BJ (cell line): ENCODE measurements around the gene UBN2. TPM values are rescaled to one million over a fixed set of nuclear protein-coding genes. Genes with fewer than 3 reads are reported as not detected.

Experiments used
- CTCF ChIA-PET: fragments of 350-600 bp; formaldehyde crosslinking; extraction: SDS; loops from one replicate; lab custom pipeline; 2021; ENCODE audit warnings: antibody characterized with exemption, inconsistent platforms; lab: Yijun Ruan, JAX
- POLR2A ChIA-PET: fragments of 300-600 bp; sonication (Branson Sonifier 250); formaldehyde crosslinking; extraction: SDS; loops from one replicate; lab custom pipeline; 2021; ENCODE audit warnings: antibody characterized with exemption; lab: Charles Lee
- DNase-seq: peaks from one replicate; pipeline ENCODE4 v3.0.0-alpha.2; 2011; ENCODE audit warnings: low read depth
- H3K27me3 ChIP-seq: 2 replicates; pipeline ENCODE4 v1.6.0; 2011; ENCODE audit warnings: low read length; ENCODE audit not compliant: control insufficient read depth, insufficient read depth
- H3K36me3 ChIP-seq: 2 replicates; pipeline ENCODE4 v1.5.1; 2011; ENCODE audit warnings: low read length; ENCODE audit not compliant: control insufficient read depth, insufficient read depth
- H3K4me3 ChIP-seq: 2 replicates; pipeline ENCODE4 v1.5.1; 2011; ENCODE audit warnings: low read depth, mild to moderate bottlenecking, control low read depth, low read length
- polyA plus RNA-seq: library from polyadenylated mRNA; depleted of rRNA; stranded (reverse); fragments of >200 nt; gene quantifications from 2 replicates; pipeline ENCODE4 v1.2.3, GENCODE V29; 2011
- TF ChIP-seq, protein P1 (sequence below): IDR thresholded peaks from 2 replicates; pipeline ENCODE4 v1.5.1; 2011; ENCODE audit warnings: low read depth, mild to moderate bottlenecking, control low read depth, inconsistent platforms, low read length, moderate library complexity; ENCODE audit not compliant: insufficient read depth

Gene UBN2
- polyA plus RNA-seq, 1 experiment, result 1.8 TPM

DNA sequence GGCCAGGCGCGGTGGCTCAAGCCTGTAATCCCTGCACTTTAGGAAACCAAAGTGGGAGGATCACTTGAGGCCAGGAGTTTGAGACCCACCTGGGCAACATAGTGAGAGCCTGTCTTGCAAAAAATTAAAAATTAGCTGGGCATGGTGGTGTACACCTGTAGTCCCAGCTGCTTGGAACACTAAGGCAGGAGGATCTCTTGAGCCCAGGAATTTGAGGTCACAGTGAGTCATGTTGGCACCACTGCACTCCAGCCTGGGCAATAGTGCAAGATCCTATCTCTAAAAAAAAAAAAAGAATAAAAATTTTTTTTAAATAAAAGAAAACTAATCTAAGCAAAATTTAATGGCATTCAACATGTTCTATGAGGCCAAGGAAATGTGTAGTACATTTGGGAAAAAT, 44.9 kb upstream of the UBN2 start:
- no peak for DNase-seq
- ChIA-PET CTCF (no interaction called here), POLR2A (no interaction called here)
- no peaks in the 10 kb centered on the region for H3K36me3 ChIP-seq
- TF ChIP-seq, protein P1, sequence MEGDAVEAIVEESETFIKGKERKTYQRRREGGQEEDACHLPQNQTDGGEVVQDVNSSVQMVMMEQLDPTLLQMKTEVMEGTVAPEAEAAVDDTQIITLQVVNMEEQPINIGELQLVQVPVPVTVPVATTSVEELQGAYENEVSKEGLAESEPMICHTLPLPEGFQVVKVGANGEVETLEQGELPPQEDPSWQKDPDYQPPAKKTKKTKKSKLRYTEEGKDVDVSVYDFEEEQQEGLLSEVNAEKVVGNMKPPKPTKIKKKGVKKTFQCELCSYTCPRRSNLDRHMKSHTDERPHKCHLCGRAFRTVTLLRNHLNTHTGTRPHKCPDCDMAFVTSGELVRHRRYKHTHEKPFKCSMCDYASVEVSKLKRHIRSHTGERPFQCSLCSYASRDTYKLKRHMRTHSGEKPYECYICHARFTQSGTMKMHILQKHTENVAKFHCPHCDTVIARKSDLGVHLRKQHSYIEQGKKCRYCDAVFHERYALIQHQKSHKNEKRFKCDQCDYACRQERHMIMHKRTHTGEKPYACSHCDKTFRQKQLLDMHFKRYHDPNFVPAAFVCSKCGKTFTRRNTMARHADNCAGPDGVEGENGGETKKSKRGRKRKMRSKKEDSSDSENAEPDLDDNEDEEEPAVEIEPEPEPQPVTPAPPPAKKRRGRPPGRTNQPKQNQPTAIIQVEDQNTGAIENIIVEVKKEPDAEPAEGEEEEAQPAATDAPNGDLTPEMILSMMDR, result no peak
- no peaks in the 10 kb centered on the region for H3K27me3 ChIP-seq
- H3K4me3 ChIP-seq, result no peak overlapping the region

DNA sequence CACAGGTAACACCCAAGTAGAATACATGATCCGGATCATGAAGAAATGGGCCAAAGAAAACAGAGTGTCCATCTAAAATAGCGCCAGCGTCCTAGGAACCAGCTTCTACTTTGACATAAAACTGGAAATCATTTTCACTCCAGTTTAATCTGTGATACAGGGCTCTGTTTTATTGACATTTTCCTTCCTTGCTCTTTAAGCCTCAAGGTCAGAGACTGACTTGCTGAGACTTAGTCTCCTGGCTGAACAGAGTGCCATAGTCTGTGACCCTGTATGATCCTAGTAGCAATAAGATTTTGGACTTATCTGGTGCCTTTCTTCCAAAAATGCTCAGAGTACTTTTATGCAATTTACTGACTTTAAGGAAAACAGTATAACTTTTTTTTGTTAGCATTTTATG, 41.7 kb upstream of the UBN2 start:
- TF ChIP-seq, protein P1, result no peak
- no peak overlapping the region for H3K4me3 ChIP-seq
- ChIA-PET POLR2A (no interaction called here), CTCF (no interaction called here)
- DNase-seq, result no peak
- no peaks in the 10 kb centered on the region for H3K27me3 ChIP-seq
- H3K36me3 ChIP-seq, result no peaks in the 10 kb centered on the region

DNA sequence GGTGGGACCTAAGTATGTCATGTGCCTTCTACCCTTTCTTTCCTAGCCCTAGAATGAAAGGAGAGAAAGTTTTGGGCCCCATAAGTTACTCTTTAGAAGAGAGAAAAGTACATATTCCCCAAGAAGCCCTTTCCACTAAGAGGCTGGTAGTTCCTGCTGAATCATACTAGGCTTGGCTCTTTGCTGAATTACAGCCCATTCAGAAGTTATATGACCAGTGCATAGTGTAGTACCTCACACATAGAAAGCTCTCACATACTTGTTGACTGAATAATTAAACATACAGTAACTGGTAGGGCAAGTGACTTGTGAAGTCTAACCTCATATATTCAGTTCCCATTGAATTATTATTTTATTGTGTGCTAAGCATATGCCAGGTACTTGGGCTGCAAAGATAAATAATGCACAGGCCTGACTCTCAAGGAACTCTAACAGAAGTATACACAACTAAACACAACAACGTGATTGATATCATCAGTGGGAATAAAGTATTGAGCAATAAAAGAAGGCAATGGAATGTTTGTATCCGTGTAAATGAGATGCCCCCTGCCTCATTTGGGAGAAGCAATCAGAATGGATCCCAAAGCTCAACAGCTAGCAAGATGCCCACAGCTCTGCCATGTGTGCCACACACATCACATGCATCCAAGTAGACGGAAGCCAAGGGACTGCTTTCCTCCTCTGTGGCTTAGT, 38.9 kb upstream of the UBN2 start:
- H3K27me3 ChIP-seq, result no peaks in the 10 kb centered on the region
- POLR2A ChIA-PET, result no interaction called here
- CTCF ChIA-PET, result no interaction called here
- TF ChIP-seq, protein P1, result no peak
- no peak for DNase-seq
- no peaks in the 10 kb centered on the region for H3K36me3 ChIP-seq
- no peak overlapping the region for H3K4me3 ChIP-seq

DNA sequence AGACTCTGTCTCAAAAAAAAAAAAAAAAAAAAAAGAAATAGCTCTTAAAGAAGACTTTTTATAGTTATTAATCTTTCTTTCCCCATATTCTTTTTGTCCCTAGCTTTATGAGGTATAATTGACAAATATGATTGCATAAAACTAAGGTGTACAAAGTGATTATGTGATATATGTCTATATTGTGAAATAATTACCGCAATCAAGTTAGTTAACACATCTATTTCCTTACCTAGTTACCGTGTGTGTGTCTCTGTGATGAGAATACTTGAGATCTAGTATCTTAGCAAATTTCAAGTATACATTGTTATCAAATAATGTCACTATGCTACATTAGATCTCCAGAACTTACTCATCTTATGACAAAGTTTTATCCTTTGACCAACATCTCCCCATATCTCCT, 30.7 kb upstream of the UBN2 start:
- Histone ChIP-seq H3K27me3 (no peaks in the 10 kb centered on the region), H3K36me3 (no peaks in the 10 kb centered on the region), H3K4me3 (no peak overlapping the region)
- TF ChIP-seq, protein P1, result no peak
- no peak for DNase-seq
- ChIA-PET CTCF (no interaction called here), POLR2A (no interaction called here)

DNA sequence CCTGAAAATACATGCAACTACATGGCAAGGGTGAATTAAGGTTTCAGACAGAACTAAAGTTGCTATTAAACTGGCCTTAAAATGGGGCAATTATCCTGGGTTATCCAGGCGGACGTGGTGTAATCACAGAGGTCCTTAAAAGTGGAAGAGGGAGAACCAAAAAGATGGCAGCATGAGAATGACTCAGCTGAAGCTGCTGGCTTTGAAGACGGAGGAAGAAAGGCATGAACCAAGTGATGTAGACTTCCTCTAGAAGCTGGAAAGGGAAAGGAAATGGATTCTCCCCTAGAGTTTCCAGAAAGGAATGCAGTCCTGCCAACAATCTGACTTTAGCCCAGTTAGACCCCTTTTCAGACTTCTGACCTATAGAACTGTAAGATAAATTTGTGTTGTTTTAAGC, 27.0 kb upstream of the UBN2 start:
- Histone ChIP-seq H3K4me3 (no peak overlapping the region), H3K36me3 (no peaks in the 10 kb centered on the region), H3K27me3 (no peaks in the 10 kb centered on the region)
- ChIA-PET POLR2A (no interaction called here), CTCF (no interaction called here)
- no peak for DNase-seq
- TF ChIP-seq, protein P1, result no peak
